Measurements from ENCODE around the gene SDSL. TPM values are rescaled to one million over a fixed set of nuclear protein-coding genes. Genes with fewer than 3 reads are reported as not detected.

SDSL gene
- total RNA-seq, 1 experiment from 2014 or later = 19.9 TPM

DNA sequence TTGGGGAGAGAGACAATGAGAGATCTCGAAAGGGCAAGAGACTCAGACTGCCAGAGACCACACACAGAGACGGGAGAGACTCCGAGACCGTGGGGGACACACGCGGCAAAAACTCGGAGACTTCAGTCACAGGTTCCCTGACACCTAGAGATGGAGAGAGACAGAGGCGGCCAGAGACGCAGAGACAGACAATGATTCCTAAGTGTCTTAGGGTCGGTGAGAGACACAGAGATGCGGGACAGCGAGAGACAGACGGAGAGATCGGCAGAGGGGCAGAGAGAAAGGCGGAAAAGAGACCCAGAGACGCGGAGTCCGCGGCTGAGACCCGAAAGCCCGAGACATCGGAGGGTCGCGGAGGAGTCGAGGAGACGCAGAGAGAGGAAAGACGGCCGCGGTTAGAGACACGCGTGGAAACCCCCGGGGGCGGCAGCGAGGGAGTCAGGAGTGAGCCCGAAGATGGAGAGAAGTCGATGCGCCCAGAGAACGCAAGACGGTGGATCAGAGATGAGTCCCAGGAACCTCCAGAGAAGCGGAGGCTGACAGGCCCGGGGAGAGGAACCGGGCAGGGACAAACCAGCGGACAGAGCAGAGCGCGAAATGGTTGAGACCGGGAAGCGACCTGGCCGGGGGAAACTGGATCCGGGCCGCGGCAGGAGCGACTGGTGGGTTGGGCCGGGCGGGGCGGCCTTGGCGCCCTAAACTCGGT lies 41.7 kb downstream of the SDSL start:
- Mint-ChIP-seq H3K4me3 (ENCODE audit: low read depth, unreplicated experiment) (peak overlapping the region; percentile 4), H3K27me3 (ENCODE audit: unreplicated experiment) (peaks cover 98% of the 10 kb centered on the region)
- CTCF ChIA-PET = interaction anchor here (0.6 kb wide), 1 partner anchor 892 kb away, joined by 3 read pairs; no protein-coding TSS in a partner anchor

DNA sequence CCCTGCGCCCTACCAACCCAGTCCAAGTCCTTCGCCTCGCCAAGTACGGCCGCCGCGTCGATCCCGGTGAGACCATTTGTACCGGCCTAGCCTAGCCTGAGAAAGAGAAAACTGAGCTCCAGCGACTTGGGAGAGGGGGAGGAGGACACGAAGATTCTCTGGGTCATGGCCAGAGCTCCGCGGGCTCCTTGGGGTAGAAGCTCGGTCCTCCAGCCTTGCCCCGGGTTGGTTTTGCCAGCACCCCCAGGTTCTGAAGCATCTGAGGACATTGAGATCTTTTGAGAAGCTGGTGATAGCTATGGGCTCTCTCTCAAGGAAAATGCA lies 42.2 kb downstream of the SDSL start:
- no peak overlapping the region for H3K4me3 Mint-ChIP-seq (ENCODE audit: low read depth, unreplicated experiment)
- no TSS peak for BruUV-seq (replicated peaks)
- peaks cover 23% of the 10 kb centered on the region for H3K4me1 Mint-ChIP-seq (ENCODE audit: low read depth, unreplicated experiment)
- no peak overlapping the region for H3K27ac Mint-ChIP-seq (ENCODE audit: unreplicated experiment)
- TF ChIP-seq, protein P1, sequence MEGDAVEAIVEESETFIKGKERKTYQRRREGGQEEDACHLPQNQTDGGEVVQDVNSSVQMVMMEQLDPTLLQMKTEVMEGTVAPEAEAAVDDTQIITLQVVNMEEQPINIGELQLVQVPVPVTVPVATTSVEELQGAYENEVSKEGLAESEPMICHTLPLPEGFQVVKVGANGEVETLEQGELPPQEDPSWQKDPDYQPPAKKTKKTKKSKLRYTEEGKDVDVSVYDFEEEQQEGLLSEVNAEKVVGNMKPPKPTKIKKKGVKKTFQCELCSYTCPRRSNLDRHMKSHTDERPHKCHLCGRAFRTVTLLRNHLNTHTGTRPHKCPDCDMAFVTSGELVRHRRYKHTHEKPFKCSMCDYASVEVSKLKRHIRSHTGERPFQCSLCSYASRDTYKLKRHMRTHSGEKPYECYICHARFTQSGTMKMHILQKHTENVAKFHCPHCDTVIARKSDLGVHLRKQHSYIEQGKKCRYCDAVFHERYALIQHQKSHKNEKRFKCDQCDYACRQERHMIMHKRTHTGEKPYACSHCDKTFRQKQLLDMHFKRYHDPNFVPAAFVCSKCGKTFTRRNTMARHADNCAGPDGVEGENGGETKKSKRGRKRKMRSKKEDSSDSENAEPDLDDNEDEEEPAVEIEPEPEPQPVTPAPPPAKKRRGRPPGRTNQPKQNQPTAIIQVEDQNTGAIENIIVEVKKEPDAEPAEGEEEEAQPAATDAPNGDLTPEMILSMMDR (IDR thresholded peaks at IDR 0.05; ENCODE audit: unreplicated experiment) = no peak
- no peaks in the 10 kb centered on the region for H3K36me3 Mint-ChIP-seq (ENCODE audit: insufficient read depth, unreplicated experiment)
- DNase-seq = no peak
- peaks cover 98% of the 10 kb centered on the region for H3K27me3 Mint-ChIP-seq (ENCODE audit: unreplicated experiment)
- intact Hi-C loops (cut with micrococcal nuclease; ENCODE audit: unreplicated experiment) = loop anchor here (10.0 kb wide), 1 partner anchor 260 kb away; no protein-coding TSS in a partner anchor
- peaks cover 3% of the 10 kb centered on the region for H3K9me3 Mint-ChIP-seq (ENCODE audit: low read depth, unreplicated experiment)
- CTCF ChIA-PET = interaction anchor here (0.6 kb wide), 1 partner anchor 892 kb away, joined by 3 read pairs; no protein-coding TSS in a partner anchor

More for the DNA sequence above, 41.7 kb downstream of the SDSL start:
- no peak for DNase-seq
- peaks cover 23% of the 10 kb centered on the region for H3K4me1 Mint-ChIP-seq (ENCODE audit: low read depth, unreplicated experiment)
- intact Hi-C loops (cut with micrococcal nuclease; ENCODE audit: unreplicated experiment) = loop anchor here (10.0 kb wide), 1 partner anchor 261 kb away; no protein-coding TSS in a partner anchor
- no peak overlapping the region for H3K27ac Mint-ChIP-seq (ENCODE audit: unreplicated experiment)
- no peaks in the 10 kb centered on the region for H3K36me3 Mint-ChIP-seq (ENCODE audit: insufficient read depth, unreplicated experiment)
- H3K9me3 Mint-ChIP-seq (ENCODE audit: low read depth, unreplicated experiment) = peaks cover 3% of the 10 kb centered on the region
- BruUV-seq (replicated peaks) = no TSS peak
- TF ChIP-seq, protein P1 (IDR thresholded peaks at IDR 0.05; ENCODE audit: unreplicated experiment) = no peak

DNA sequence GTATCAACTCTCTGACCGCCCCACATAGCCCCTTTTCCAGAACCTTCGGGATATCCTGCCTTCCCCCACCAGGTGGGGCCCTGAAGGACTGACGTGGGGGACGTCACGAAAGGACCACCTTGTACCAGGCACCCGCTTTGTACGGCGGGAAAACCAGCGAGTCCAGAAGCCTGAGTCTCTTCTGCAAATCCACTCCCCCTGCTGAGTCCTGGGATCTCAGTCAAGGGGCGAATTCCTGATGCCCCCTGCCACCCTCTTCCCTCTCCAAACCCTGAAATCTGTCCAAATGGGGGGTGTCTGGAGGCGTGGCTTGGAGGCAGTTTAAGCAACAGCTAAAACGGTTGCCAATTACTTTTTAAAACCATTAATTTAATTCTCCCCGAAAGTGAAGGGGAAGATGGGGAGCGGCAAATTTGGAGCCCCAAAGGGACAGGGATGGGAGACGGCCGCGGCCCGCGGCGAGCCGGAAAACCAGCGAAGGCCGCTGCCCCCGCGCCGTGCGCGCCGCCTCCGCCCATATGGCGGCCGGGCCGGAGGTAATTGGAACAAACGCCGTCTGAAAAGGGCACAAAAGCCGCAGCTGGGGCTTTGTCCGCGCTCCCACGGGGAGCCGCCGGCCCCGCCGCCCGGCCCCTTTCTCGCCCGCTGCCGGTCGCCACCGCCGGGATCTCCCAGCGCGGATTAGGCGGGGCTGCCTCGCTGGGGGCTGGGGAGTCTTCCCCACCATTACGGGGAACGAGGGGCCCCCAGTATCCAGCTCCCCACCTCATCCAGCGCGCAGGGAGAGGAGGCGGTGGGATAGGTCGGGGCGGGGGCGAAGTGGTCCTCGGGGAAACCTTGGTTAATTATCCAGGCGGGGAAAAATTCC lies 42.9 kb downstream of the SDSL start:
- H3K4me3 Mint-ChIP-seq (ENCODE audit: low read depth, unreplicated experiment) = no peak overlapping the region

More for the DNA sequence above, 42.9 kb downstream of the SDSL start:
- no TSS peak for BruUV-seq (replicated peaks)
- peaks cover 98% of the 10 kb centered on the region for H3K27me3 Mint-ChIP-seq (ENCODE audit: unreplicated experiment)
- H3K27ac Mint-ChIP-seq (ENCODE audit: unreplicated experiment) = no peak overlapping the region
- peaks cover 3% of the 10 kb centered on the region for H3K9me3 Mint-ChIP-seq (ENCODE audit: low read depth, unreplicated experiment)
- CTCF ChIA-PET = interaction anchor here (0.6 kb wide), 1 partner anchor 891 kb away, joined by 3 read pairs; no protein-coding TSS in a partner anchor
- TF ChIP-seq, protein P1 (IDR thresholded peaks at IDR 0.05; ENCODE audit: unreplicated experiment) = no peak
- intact Hi-C loops (cut with micrococcal nuclease; ENCODE audit: unreplicated experiment) = loop anchor here (10.0 kb wide), 1 partner anchor 260 kb away; no protein-coding TSS in a partner anchor
- no peaks in the 10 kb centered on the region for H3K36me3 Mint-ChIP-seq (ENCODE audit: insufficient read depth, unreplicated experiment)
- DNase-seq = no peak
- H3K4me1 Mint-ChIP-seq (ENCODE audit: low read depth, unreplicated experiment) = peaks cover 23% of the 10 kb centered on the region

Measured in Calu3 (cell line).